Cardiac ventricle fibroblast (primary cell): ENCODE measurements around the gene KLF5. TPM values are rescaled to one million over a fixed set of nuclear protein-coding genes. Genes with fewer than 3 reads are reported as not detected.

Experiments used
- total RNA-seq: library from RNA; depleted of rRNA; stranded (reverse); fragments of >200 nt; gene quantifications from 2 replicates; pipeline ENCODE4 v1.2.3, GENCODE V29; 2015

The KLF5 gene
- 1.2 and 2.1 TPM in 2 replicates for total RNA-seq

DNA sequence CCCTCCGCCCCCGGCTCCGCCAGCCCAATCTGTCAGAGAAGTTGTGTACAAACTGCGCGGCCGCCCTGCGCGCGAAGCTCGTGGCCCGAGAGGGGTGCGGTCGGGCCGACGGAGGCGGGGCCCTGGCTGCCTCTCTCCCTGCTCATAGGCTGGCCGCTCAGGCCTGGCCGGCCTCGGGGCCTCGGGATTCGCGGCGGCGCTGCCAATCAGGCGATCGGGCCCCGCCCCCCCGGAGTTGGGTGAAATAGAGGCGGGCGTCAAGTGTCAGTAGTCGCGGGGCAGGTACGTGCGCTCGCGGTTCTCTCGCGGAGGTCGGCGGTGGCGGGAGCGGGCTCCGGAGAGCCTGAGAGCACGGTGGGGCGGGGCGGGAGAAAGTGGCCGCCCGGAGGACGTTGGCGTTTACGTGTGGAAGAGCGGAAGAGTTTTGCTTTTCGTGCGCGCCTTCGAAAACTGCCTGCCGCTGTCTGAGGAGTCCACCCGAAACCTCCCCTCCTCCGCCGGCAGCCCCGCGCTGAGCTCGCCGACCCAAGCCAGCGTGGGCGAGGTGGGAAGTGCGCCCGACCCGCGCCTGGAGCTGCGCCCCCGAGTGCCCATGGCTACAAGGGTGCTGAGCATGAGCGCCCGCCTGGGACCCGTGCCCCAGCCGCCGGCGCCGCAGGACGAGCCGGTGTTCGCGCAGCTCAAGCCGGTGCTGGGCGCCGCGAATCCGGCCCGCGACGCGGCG, at the start of gene KLF5:
TSS of gene KLF5 (plus strand) at position 270 of the 724 bp plus-strand sequence. CDS start at position 593, 323 bp downstream.

